A549 (cell line): ENCODE measurements around the gene TNRC6C.

ENCODE experiments used
- BHLHE40 ChIP-seq: IDR thresholded peaks from 2 replicates; pipeline ENCODE4 v1.6.1; 2012; ENCODE audit warnings: low read depth, low read length, inconsistent platforms
- CBX8 ChIP-seq: fragments of 200-600 bp; sonication (generic); IDR thresholded peaks from 2 replicates; pipeline ENCODE4 v1.6.1; 2016
- CTCF ChIP-seq: fragments of >200 bp; sonication (Bioruptor Twin); formaldehyde crosslinking; IDR thresholded peaks from 3 replicates; pipeline ENCODE4 v1.5.1; 2016
- EP300 ChIP-seq, 2 experiments: fragments of >200 bp; sonication (Bioruptor Twin); formaldehyde crosslinking; IDR thresholded peaks; 2 replicates in 1 of 2; 3 replicates in 1 of 2; pipeline ENCODE4 v1.6.1; 2016 to 2017
- ESRRA ChIP-seq: fragments of 150-350 bp; IDR thresholded peaks from 2 replicates; pipeline ENCODE4 v1.6.1; 2014; ENCODE audit warnings: mild to moderate bottlenecking, low read length, borderline replicate concordance
- GATA3 ChIP-seq: IDR thresholded peaks from 2 replicates; pipeline ENCODE4 v1.6.1; 2012; ENCODE audit warnings: borderline replicate concordance
- JUN ChIP-seq, 2 experiments: fragments of >200 bp; sonication (Bioruptor Twin); formaldehyde crosslinking; IDR thresholded peaks; 2 replicates in 1 of 2; 3 replicates in 1 of 2; pipeline ENCODE4 v1.6.1; 2016 to 2017
- NR3C1 ChIP-seq: fragments of >200 bp; sonication (Bioruptor Twin); formaldehyde crosslinking; IDR thresholded peaks from 3 replicates; pipeline ENCODE4 v1.6.1; 2017
- POLR2A ChIP-seq: IDR thresholded peaks from 2 replicates; pipeline ENCODE4 v1.6.1; 2012; ENCODE audit warnings: mild to moderate bottlenecking, low read length
- RARB ChIP-seq: fragments of 250-450 bp; sonication (Bioruptor Pico); IDR thresholded peaks from 2 replicates; pipeline ENCODE4 v1.8.0; 2021; ENCODE audit warnings: mild to moderate bottlenecking, moderate library complexity
- REST ChIP-seq: fragments of 200-600 bp; sonication (generic); IDR thresholded peaks from 2 replicates; pipeline ENCODE4 v1.6.1; 2016; ENCODE audit warnings: antibody characterized with exemption, mild to moderate bottlenecking, moderate library complexity
- RNF2 ChIP-seq: fragments of 200-600 bp; sonication (generic); IDR thresholded peaks from 2 replicates; pipeline ENCODE4 v1.6.1; 2016; ENCODE audit warnings: low read depth, mild to moderate bottlenecking, antibody characterized with exemption, moderate library complexity, borderline replicate concordance
- SREBF2 ChIP-seq: fragments of 450-650 bp; IDR thresholded peaks from 2 replicates; pipeline ENCODE4 v1.6.1; 2014; ENCODE audit warnings: mild to moderate bottlenecking, moderate library complexity

GRCh38 chr17:77959926-77960521, 1.5 kb downstream of the TNRC6C start:
- TF ChIP-seq CTCF, result no peak
- no peak for TF ChIP-seq REST
- TF ChIP-seq RNF2, result peak; percentile 2; the same call in 1 of the 2 replicates
- no peak for TF ChIP-seq SREBF2
- no peak for TF ChIP-seq BHLHE40
- TF ChIP-seq RARB, result no peak
- TF ChIP-seq GATA3, result no peak
- TF ChIP-seq CBX8, result no peak
- no peak for TF ChIP-seq POLR2A
- no peak for TF ChIP-seq NR3C1
- no peak for TF ChIP-seq ESRRA
- no peak for TF ChIP-seq JUN (IDR thresholded peaks at IDR 0.05)
- TF ChIP-seq EP300 (IDR thresholded peaks at IDR 0.05), result no peak
